GM19438 (cell line): Measurements from ENCODE around the gene ZNF610.
"Not testable (repeated sequence)": the region's sequence is repeated elsewhere in the genome, so short reads cannot be mapped to it uniquely, and the experiment has no call there.

Experiments used
- ATAC-seq: cut with Tn5 transposase; IDR thresholded peaks from one replicate; pipeline ENCODE4 v1.9.1; 2021; ENCODE audit warnings: low read depth; ENCODE audit not compliant: unreplicated experiment

Gene ZNF610

GRCh38 chr19:52336117-52336790, at the start of gene ZNF610:
Gene ZNF610, plus strand, starts transcription at chr19:52336243. Its CDS starts 12,930 bp downstream, at chr19:52349173.
- no peak for ATAC-seq

GRCh38 chr19:52286256-52286655, 49.8 kb upstream of the ZNF610 start:
- ATAC-seq = no peak

GRCh38 chr19:52291781-52292180, 44.3 kb upstream of the ZNF610 start:
- ATAC-seq = no peak

- not testable (repeated sequence) for ATAC-seq
Observed at GRCh38 chr19:52292946-52293345, 43.1 kb upstream of the ZNF610 start.

DNA sequence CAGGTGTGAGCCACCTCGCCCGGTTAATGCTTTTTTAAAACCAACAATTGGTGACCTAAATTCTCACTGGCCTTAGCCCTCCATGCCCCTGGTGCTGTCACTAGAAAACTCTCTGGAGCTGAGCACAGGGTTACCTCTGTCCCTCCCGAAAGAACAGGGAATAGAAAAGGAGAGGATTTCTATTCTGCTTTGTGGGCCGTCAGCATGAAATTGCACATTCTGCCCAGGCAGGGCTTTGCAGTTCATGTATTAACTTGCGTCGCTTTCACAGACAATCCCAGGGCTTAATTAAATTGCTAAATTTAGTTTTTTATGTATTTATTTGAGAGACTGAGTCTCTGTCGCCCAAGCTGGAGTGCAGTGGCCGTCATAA, 39.7 kb upstream of the ZNF610 start:
- ATAC-seq = no peak

- peak; percentile 59 for ATAC-seq
Observed at GRCh38 chr19:52296773-52297600, 39.1 kb upstream of the ZNF610 start, which contains the start of gene ZNF480. Gene ZNF480, plus strand, starts transcription at chr19:52297169. Its CDS starts 3,244 bp downstream, at chr19:52300413.

- peak; percentile 31 for ATAC-seq
Observed at GRCh38 chr19:52297601-52298364, 38.3 kb upstream of the ZNF610 start.

- no peak for ATAC-seq
Observed at GRCh38 chr19:52307275-52307674, 28.8 kb upstream of the ZNF610 start.

- no peak for ATAC-seq
Observed at GRCh38 chr19:52322429-52322828, 13.6 kb upstream of the ZNF610 start.

DNA sequence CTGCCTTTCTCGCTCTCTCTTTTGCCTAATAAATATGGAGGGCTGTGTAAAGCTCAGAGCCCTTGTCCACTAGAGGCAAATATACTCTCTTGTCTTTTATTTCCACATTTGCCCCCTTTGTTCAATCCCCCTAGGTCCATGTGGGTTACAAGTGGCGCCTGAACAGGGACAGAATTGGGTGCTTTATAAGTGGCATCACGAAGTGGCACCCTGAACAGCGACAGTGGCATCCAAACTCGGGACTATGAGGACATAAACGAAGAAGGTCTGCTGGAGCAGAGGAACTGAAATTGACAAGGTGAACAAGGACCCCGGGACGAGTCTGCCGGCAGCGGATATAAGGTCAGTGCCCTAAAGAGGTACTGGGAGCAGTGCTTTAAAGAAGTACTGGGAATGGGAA, 4.3 kb upstream of the ZNF610 start:
- ATAC-seq = no peak

DNA sequence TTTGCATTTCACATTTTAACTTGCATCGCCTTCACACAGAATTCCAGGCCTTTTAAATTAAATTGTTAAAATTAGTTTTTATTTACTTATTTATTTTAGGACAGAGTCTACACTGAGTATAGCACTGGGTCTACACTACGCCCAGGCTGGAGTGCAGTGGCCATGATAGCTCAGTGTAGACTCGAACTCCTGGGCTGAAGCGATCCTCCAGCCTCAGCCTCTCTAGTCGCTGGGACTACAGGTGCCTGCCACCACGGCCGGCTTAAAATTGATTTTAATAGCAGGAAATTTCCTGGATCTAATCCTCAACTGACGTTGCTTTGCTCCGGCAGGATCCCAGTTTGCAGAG, 301 bp upstream of the ZNF610 start:
- ATAC-seq = no peak

GRCh38 chr19:52336791-52337381, 843 bp downstream of the ZNF610 start:
- no peak for ATAC-seq

DNA sequence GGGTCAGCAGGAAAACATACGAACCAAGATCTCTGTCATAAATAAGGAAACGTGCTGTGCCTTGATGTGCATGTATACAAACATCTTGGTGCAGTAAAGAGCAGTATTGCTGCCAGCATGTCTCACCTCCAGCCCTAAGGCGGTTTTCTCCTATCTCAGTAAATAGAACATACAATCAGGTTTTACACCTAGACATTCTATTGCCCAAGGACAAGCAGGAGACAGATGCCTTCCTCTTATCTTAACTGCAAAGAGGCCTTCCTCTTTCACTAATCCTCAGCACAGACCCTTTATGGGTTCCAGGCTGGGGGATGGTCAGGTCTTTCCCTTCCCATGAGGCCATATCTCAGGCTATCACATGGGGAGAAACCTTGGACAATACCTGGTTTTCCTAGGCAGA, 3.0 kb downstream of the ZNF610 start:
- ATAC-seq = not testable (repeated sequence)

DNA sequence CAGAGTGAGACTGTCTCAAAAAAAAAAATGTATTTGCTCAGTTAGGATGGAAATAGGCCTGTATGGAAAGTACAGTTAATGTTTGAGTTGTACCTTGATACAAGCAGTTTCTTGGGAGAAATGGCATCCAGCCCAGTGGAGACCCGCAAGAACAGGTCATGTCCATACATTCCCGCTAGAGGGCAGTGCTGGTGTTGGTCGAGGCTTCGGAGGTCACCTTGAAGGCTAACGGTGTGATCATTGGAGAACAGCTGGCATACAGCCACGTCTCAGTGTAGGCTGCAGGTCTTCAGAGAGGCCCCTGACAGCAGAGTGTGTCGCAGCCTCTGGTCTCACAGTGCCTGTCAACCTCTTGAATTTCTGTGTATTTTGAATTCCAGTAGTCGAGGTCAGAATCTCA, 7.5 kb downstream of the ZNF610 start:
- ATAC-seq = no peak

DNA sequence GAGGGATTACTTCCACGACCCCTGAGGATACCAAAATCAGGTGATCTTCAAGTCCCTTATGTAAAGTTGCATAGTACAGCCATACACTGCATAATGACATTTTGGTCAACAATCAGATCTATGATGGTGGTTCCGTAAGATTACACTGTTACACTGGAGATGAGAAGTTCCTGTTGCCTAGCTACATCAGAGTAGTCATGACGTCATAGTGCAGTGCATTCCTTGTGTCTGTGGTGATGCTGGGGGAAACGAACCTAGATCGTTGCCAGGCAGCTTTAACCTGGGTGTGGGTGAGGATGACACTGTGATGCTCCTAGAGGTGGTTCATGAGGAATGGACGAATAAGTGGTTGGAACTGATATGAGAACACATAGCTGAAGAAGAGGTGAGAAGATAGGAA, 9.1 kb downstream of the ZNF610 start:
- ATAC-seq = no peak

DNA sequence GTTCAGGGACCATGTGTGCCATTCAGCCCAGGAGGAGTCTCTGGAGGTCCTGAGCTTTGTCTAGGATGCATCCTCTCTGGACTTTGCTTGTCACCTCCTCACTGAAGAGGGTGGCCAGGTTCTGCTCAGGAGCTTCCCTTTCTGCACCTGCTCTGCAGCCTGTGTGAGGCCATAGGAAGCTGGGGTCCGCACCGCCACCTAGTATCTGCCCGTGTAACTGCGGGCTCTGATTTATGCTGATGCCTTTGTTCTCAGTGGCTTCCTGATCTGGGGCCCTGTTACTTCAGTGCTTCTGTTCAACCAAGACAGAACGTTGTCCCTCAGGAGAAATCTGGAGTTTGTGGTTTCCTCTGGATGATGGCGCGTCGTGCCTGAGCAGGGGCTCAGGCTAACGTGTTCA, 15.5 kb downstream of the ZNF610 start:
- no peak for ATAC-seq

GRCh38 chr19:52366414-52366824, 30.4 kb downstream of the ZNF610 start:
- ATAC-seq = no peak

GRCh38 chr19:52369559-52370340, 33.7 kb downstream of the ZNF610 start, which contains the start of gene ZNF880:
Gene ZNF880, plus strand, starts transcription at chr19:52369923. Its CDS starts 43 bp downstream, at chr19:52369966.
- peak; percentile 93 for ATAC-seq

- ATAC-seq = no peak
Observed at GRCh38 chr19:52370341-52370710, 34.3 kb downstream of the ZNF610 start.

DNA sequence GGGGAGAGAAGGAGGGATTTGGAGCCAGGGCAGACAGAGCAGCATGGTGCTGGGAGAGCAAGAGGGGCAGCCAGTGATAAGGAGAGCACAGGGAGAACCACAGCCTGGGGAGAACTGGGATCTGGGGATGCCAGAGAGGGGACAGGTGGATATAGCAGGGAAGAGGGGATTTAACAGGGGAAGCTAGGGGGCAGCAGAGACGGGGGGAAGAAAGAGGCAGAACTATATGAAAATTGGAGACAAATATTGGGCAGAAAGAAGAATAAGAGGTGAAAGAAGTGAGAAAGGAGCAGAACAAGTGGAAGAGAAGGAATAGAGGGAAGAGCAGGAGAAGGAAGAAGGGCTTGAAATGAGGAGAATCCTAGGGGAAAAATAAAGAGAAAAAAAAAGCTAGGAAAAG, 55.1 kb downstream of the ZNF610 start:
- no peak for ATAC-seq
